Hematopoietic multipotent progenitor cell (in vitro differentiated cells): Measurements from ENCODE around the gene CTSZ. TPM values are rescaled to one million over a fixed set of nuclear protein-coding genes. Genes with fewer than 3 reads are reported as not detected.
"Not testable (repeated sequence)": the region's sequence is repeated elsewhere in the genome, so short reads cannot be mapped to it uniquely, and the experiment has no call there.

Experiments used
- DNase-seq, 3 donors: peaks; one replicate each; pipeline ENCODE4 v3.0.0-alpha.2; 2011 to 2015; ENCODE audit warnings: low read depth in 2 of 3, low spot score in 2 of 3
- total RNA-seq: library from RNA; depleted of rRNA; stranded (reverse); fragments of >200 nt; gene quantifications from one replicate; pipeline ENCODE4 v1.2.3, GENCODE V29; 2012

CTSZ gene
- total RNA-seq, 1 donor = 91.0 TPM

DNA sequence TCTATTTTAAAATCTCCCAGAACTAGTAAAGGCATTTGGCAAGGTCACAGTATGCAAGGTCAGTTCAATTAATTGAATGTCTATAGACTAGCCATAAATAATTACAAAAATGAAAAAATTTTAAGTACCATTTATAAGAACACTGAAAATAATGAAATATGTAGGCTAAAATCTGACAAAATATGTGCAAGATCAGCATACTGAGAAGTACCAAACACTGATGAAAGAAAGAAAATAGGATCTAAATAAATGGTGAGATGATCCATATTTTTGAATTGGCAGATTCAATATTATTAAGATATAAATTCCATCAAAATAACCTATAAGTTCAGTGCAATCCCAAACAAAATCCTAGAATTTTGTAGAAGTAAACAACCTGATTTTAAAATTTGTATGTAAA lies 54.0 kb downstream of the CTSZ start:
- DNase-seq = no peak

- DNase-seq = no peak
Measured at GRCh38 chr20:58950603-58951002, 56.5 kb downstream of the CTSZ start.

DNA sequence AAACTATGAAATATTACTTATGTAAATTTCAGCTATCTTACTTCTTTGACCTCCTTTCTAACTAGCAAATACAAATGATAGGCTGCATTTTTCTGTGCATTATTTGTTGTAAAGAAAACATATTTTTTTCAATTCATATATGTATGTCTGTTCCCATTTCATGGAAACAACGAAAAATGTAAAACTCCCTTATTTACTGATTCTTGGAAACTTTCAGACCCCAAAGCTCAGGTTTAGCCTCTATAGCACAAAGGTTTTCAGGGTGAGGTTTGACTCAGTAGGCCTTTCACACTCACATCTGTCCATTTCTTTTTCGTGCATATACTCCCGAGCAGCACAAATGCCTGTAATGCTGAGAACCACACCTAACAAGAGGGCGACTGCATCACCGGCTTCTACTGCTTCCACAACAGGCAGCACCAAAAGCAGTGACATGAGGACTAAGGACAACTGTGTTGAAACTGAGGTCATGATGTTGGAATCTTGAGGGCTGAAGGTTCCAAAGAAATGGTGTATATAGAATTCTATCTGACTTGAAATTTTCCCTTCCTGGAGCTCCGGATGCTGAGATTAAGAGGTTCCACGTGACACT lies 59.2 kb downstream of the CTSZ start:
- DNase-seq = not testable (repeated sequence)

- peak in 2 of 3 donors; percentile 3 to 49 for DNase-seq
Measured at GRCh38 chr20:58945965-58946631, 61.0 kb downstream of the CTSZ start.

Other genes with a start within 250 kb of the CTSZ start
- under 0.01 TPM for gene GNAS-AS1, start 156.4 kb downstream of the CTSZ start, total RNA-seq
- gene GNAS, start 154.5 kb downstream of the CTSZ start, total RNA-seq = 940 TPM
- 54.9 TPM for gene NELFCD, start 26.0 kb downstream of the CTSZ start, total RNA-seq
- gene TUBB1, start 12.2 kb upstream of the CTSZ start, total RNA-seq = 4.0 TPM
- 6.7 TPM for gene ATP5F1E, start 25.1 kb upstream of the CTSZ start, total RNA-seq
- gene PRELID3B, start 35.5 kb upstream of the CTSZ start, total RNA-seq = 21.5 TPM
- gene ZNF831, start 156.6 kb upstream of the CTSZ start, total RNA-seq = 0.81 TPM